ENCODE measurements around the gene KIF14. TPM values are rescaled to one million over a fixed set of nuclear protein-coding genes. Genes with fewer than 3 reads are reported as not detected.

Gene KIF14
- total and polyA plus RNA-seq, 2 donors (not counting 1 experiment from before 2014, with no cell fraction given) = 2.2 to 4.0 TPM

DNA sequence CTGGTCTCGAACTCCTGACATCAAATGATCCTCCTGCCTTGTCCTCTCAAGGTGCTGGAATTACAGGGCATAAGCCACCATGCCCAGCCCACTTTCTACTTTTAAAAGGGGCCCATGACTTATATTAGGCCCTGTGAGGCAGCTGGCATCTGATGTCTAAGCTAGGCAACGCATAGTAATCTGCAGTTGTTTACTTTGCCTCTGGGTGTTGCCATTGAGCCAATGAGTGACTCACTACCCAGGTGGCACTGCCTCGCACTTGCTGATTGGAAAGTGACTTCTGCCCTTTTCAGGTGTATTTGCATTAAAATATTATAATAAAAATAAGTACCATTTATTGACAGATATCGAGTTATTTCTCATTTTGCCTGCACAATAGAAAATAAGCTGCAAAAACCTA is 84.9 kb downstream of the KIF14 start:
- Histone ChIP-seq H3K27me3 (ENCODE audit: control insufficient read depth, insufficient read depth, low read length) (no peaks in the 10 kb centered on the region), H3K4me1 (ENCODE audit: control insufficient read depth, extremely low read depth, insufficient read depth, low read length) (no peaks in the 10 kb centered on the region), H3K27ac (ENCODE audit: insufficient read depth, low read length) (no peak overlapping the region), H3K9ac (ENCODE audit: insufficient read depth, low read length) (no peak overlapping the region), H3K9me3 (ENCODE audit: control insufficient read depth, insufficient read depth, low read depth, low read length) (no peaks in the 10 kb centered on the region), H3K4me3 (replicated peaks in 1 of 4; ENCODE audit: control extremely low read depth in 1 of 4, insufficient read depth in 1 of 4, low read depth in 3 of 4, low read length in 4 of 4) (no peak overlapping the region), H3K36me3 (ENCODE audit: control insufficient read depth, insufficient read depth, low read length) (no peaks in the 10 kb centered on the region), H4K20me1 (ENCODE audit: control insufficient read depth, extremely low read depth, insufficient read depth, low read length) (no peaks in the 10 kb centered on the region), H3K4me2 (ENCODE audit: extremely low read depth, insufficient read depth, low read length) (no peak overlapping the region), H2AFZ (ENCODE audit: low read length) (no peak overlapping the region), H3K79me2 (ENCODE audit: control insufficient read depth, insufficient read depth, low read length) (no peaks in the 10 kb centered on the region)
- DNase-seq (ENCODE audit: low read depth in 2 of 2) = peak; percentile 23 to 30
- TF ChIP-seq, protein P1, sequence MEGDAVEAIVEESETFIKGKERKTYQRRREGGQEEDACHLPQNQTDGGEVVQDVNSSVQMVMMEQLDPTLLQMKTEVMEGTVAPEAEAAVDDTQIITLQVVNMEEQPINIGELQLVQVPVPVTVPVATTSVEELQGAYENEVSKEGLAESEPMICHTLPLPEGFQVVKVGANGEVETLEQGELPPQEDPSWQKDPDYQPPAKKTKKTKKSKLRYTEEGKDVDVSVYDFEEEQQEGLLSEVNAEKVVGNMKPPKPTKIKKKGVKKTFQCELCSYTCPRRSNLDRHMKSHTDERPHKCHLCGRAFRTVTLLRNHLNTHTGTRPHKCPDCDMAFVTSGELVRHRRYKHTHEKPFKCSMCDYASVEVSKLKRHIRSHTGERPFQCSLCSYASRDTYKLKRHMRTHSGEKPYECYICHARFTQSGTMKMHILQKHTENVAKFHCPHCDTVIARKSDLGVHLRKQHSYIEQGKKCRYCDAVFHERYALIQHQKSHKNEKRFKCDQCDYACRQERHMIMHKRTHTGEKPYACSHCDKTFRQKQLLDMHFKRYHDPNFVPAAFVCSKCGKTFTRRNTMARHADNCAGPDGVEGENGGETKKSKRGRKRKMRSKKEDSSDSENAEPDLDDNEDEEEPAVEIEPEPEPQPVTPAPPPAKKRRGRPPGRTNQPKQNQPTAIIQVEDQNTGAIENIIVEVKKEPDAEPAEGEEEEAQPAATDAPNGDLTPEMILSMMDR (conservative IDR thresholded peaks at IDR 0.05 in 1 of 2, IDR thresholded peaks at IDR 0.05 in 1 of 2; ENCODE audit: low read depth in 1 of 2, low read length in 2 of 2) = no peak
- TF ChIP-seq EZH2 (IDR thresholded peaks at IDR 0.05; ENCODE audit: low read length, missing control alignments) = no peak

DNA sequence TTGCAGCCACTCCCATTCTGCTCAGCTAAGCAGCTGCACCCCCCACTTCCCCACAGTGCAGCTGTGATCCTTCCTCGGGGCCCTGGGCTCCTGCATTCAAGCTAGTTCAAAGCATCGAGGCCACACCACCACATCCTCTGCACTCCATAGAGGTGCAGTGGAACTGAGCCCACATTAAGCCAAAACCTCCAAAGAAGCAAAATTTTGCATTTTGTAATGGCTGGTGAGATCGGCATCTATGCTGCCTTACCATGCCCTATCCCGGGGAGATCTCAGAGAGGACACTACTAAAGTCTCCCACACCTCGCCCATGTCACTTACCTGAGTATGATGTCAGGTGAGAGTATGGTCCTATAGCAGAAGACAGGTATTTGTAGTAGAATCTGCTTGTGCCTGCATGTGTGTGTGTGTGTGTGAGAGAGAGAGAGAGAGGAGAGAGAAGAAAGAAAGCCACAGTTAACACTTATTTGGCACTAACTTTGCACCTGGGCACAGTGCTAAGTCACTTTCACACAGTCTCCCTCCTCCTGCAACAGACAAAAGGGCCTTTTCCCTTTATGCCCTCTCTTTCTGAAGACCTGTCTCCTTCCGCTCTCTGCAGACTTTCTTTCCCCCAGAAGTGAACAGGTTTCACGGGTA is 89.8 kb downstream of the KIF14 start:
- Histone ChIP-seq H3K27ac (ENCODE audit: insufficient read depth, low read length) (no peak overlapping the region), H3K79me2 (ENCODE audit: control insufficient read depth, insufficient read depth, low read length) (no peaks in the 10 kb centered on the region), H4K20me1 (ENCODE audit: control insufficient read depth, extremely low read depth, insufficient read depth, low read length) (no peaks in the 10 kb centered on the region), H3K9me3 (ENCODE audit: control insufficient read depth, insufficient read depth, low read depth, low read length) (no peaks in the 10 kb centered on the region), H3K36me3 (ENCODE audit: control insufficient read depth, insufficient read depth, low read length) (no peaks in the 10 kb centered on the region), H3K4me3 (replicated peaks in 1 of 4; ENCODE audit: control extremely low read depth in 1 of 4, insufficient read depth in 1 of 4, low read depth in 3 of 4, low read length in 4 of 4) (no peak overlapping the region), H3K27me3 (ENCODE audit: control insufficient read depth, insufficient read depth, low read length) (no peaks in the 10 kb centered on the region), H3K4me1 (ENCODE audit: control insufficient read depth, extremely low read depth, insufficient read depth, low read length) (no peaks in the 10 kb centered on the region), H3K4me2 (ENCODE audit: extremely low read depth, insufficient read depth, low read length) (no peak overlapping the region), H2AFZ (ENCODE audit: low read length) (no peak overlapping the region), H3K9ac (ENCODE audit: insufficient read depth, low read length) (no peak overlapping the region)
- no peak for DNase-seq (ENCODE audit: low read depth in 2 of 2)
- TF ChIP-seq, protein P1 (conservative IDR thresholded peaks at IDR 0.05 in 1 of 2, IDR thresholded peaks at IDR 0.05 in 1 of 2; ENCODE audit: low read depth in 1 of 2, low read length in 2 of 2) = no peak
- no peak for TF ChIP-seq EZH2 (IDR thresholded peaks at IDR 0.05; ENCODE audit: low read length, missing control alignments)

DNA sequence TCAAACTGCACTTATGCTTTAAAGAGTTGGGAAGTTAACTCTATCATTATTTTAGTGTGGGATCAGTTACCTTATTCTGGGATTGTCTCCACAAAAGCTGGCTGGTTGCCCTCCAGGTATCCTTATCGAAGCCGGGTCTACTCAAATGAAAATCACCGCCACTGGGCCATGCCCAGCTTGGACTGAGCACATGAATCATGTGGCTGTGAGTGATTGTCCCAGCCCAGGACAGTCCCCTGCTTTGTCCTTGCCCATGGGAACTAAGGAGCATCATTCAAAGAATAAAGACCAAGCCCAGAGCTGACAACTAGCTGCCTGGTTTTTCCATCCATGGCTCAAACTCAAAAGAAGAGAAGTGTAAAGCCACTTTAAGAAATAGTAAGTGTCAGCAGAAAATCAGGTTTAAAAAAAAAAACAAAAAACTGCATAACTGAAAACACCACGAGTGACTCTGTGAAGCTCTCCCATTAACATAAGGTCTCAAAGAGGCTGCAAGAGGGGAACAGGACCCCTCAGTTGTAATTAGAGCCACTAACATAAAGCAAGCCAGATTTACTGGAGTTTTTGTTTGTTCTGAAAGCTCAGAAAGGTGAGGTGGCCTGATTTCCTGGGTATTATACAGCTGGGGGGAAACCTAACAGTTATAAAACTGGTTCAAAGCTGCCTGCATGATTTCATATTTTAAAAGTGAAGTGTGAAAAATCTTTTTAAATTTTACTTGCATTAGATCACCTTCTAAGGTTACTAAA is 91.5 kb downstream of the KIF14 start:
- no peak overlapping the region for H3K27ac ChIP-seq (ENCODE audit: insufficient read depth, low read length)
- no peak for DNase-seq (ENCODE audit: low read depth in 2 of 2)

More for the DNA sequence above, 91.5 kb downstream of the KIF14 start:
- Histone ChIP-seq H4K20me1 (ENCODE audit: control insufficient read depth, extremely low read depth, insufficient read depth, low read length) (no peaks in the 10 kb centered on the region), H3K4me1 (ENCODE audit: control insufficient read depth, extremely low read depth, insufficient read depth, low read length) (no peaks in the 10 kb centered on the region), H3K27me3 (ENCODE audit: control insufficient read depth, insufficient read depth, low read length) (no peaks in the 10 kb centered on the region), H3K79me2 (ENCODE audit: control insufficient read depth, insufficient read depth, low read length) (no peaks in the 10 kb centered on the region), H3K4me2 (ENCODE audit: extremely low read depth, insufficient read depth, low read length) (no peak overlapping the region), H3K9ac (ENCODE audit: insufficient read depth, low read length) (no peak overlapping the region), H3K9me3 (ENCODE audit: control insufficient read depth, insufficient read depth, low read depth, low read length) (no peaks in the 10 kb centered on the region), H3K36me3 (ENCODE audit: control insufficient read depth, insufficient read depth, low read length) (no peaks in the 10 kb centered on the region), H2AFZ (ENCODE audit: low read length) (no peak overlapping the region), H3K4me3 (replicated peaks in 1 of 4; ENCODE audit: control extremely low read depth in 1 of 4, insufficient read depth in 1 of 4, low read depth in 3 of 4, low read length in 4 of 4) (no peak overlapping the region)
- no peak for TF ChIP-seq EZH2 (IDR thresholded peaks at IDR 0.05; ENCODE audit: low read length, missing control alignments)
- TF ChIP-seq, protein P1 (conservative IDR thresholded peaks at IDR 0.05 in 1 of 2, IDR thresholded peaks at IDR 0.05 in 1 of 2; ENCODE audit: low read depth in 1 of 2, low read length in 2 of 2) = no peak
